ENCODE data around the gene ALDOA. TPM values are rescaled to one million over a fixed set of nuclear protein-coding genes. Genes with fewer than 3 reads are reported as not detected.

Gene ALDOA
- total and polyA plus RNA-seq, 4 donors: 265 to 1,371 (median 962) TPM

DNA sequence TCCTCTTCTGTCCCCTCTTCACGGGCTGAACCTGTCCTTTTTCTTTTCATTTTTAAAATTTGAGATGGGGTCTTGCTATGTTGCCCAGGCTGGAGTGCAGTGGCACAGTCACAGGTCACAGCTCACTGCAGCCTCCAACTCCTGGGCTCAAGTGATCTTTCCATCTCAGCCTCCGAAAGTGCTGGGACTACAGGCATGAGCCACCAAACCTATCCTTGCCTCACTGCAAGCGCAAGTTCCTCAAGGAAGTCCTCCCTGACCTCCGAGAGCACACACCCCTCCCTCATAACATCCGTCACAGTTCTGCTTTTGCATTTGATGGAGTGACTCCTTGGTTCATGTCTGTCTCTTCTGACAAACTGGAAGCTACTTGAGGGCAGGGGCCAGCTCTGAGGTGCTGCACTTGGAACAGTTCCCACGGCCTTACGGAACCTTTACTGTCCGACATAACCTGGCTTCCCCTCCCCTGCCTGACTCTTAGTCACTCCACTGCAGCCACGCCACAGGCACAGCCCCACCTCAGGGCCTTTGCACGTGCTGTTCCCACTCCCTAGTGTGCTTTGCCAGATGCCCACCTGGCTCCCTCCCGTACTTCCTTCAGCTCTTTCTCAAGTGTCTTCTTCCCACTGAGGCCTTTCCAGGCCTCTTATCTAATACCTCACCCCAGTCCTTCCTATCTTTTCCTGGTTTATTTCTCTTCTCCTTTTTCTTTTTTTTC, 21.8 kb downstream of the ALDOA start:
- DNase-seq: no peak

GRCh38 chr16:30088237-30088831, 22.8 kb downstream of the ALDOA start:
- Histone ChIP-seq H3K9ac (ENCODE audit: insufficient read depth in 1 of 2, low read length in 2 of 2) (no peak overlapping the region), H3K9me3 (ENCODE audit: control insufficient read depth in 4 of 4, insufficient read depth in 3 of 4, low read length in 3 of 4) (no peaks in the 10 kb centered on the region), H3K27me3 (ENCODE audit: control insufficient read depth in 3 of 3, insufficient read depth in 3 of 3, low read length in 2 of 3) (no peaks in the 10 kb centered on the region), H3K27ac (ENCODE audit: low read depth in 1 of 2, low read length in 1 of 2) (peak overlapping the region in 1 of 2 donors; percentile 11), H3K4me1 (ENCODE audit: control insufficient read depth in 5 of 5, insufficient read depth in 5 of 5, low read length in 5 of 5) (peaks cover 0 to 17% (median 3%) of the 10 kb centered on the region in 5 donors), H3K4me3 (no peak overlapping the region), H3K36me3 (ENCODE audit: control insufficient read depth in 4 of 4, insufficient read depth in 4 of 4, low read length in 4 of 4) (peaks cover 4 to 29% (median 14%) of the 10 kb centered on the region in 4 donors)
- ATAC-seq (ENCODE audit: insufficient read depth, low FRiP score) (no peak), DNase-seq (no peak)
- WGBS, 2 donors: 81 to 85% methylated on average over 10 of the region's 10 CpGs
- TF ChIP-seq, protein P1, sequence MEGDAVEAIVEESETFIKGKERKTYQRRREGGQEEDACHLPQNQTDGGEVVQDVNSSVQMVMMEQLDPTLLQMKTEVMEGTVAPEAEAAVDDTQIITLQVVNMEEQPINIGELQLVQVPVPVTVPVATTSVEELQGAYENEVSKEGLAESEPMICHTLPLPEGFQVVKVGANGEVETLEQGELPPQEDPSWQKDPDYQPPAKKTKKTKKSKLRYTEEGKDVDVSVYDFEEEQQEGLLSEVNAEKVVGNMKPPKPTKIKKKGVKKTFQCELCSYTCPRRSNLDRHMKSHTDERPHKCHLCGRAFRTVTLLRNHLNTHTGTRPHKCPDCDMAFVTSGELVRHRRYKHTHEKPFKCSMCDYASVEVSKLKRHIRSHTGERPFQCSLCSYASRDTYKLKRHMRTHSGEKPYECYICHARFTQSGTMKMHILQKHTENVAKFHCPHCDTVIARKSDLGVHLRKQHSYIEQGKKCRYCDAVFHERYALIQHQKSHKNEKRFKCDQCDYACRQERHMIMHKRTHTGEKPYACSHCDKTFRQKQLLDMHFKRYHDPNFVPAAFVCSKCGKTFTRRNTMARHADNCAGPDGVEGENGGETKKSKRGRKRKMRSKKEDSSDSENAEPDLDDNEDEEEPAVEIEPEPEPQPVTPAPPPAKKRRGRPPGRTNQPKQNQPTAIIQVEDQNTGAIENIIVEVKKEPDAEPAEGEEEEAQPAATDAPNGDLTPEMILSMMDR (IDR thresholded peaks at IDR 0.05; ENCODE audit: control extremely low read depth, extremely low read depth): no peak

More for the DNA sequence above, 21.8 kb downstream of the ALDOA start:
- H3K27ac ChIP-seq (ENCODE audit: low read depth in 1 of 2, low read length in 1 of 2): no peak overlapping the region
- WGBS, 2 donors: 70 to 82% methylated on average over 11 of the region's 11 CpGs
- no peaks in the 10 kb centered on the region for H3K27me3 ChIP-seq (ENCODE audit: control insufficient read depth in 3 of 3, insufficient read depth in 3 of 3, low read length in 2 of 3)
- H3K4me3 ChIP-seq: no peak overlapping the region
- H3K9me3 ChIP-seq (ENCODE audit: control insufficient read depth in 4 of 4, insufficient read depth in 3 of 4, low read length in 3 of 4): no peaks in the 10 kb centered on the region
- H3K9ac ChIP-seq (ENCODE audit: insufficient read depth in 1 of 2, low read length in 2 of 2): no peak overlapping the region
- H3K36me3 ChIP-seq (ENCODE audit: control insufficient read depth in 4 of 4, insufficient read depth in 4 of 4, low read length in 4 of 4): peaks cover 11 to 39% (median 22%) of the 10 kb centered on the region in 4 donors
- TF ChIP-seq, protein P1 (IDR thresholded peaks at IDR 0.05; ENCODE audit: control extremely low read depth, extremely low read depth): no peak
- ATAC-seq (ENCODE audit: insufficient read depth, low FRiP score): no peak
- H3K4me1 ChIP-seq (ENCODE audit: control insufficient read depth in 5 of 5, insufficient read depth in 5 of 5, low read length in 5 of 5): peaks cover 0 to 10% (median 3%) of the 10 kb centered on the region in 5 donors

GRCh38 chr16:30088832-30089624, 23.5 kb downstream of the ALDOA start:
- Histone ChIP-seq H3K27ac (ENCODE audit: low read depth in 1 of 2, low read length in 1 of 2) (no peak overlapping the region), H3K27me3 (ENCODE audit: control insufficient read depth in 3 of 3, insufficient read depth in 3 of 3, low read length in 2 of 3) (no peaks in the 10 kb centered on the region), H3K9me3 (ENCODE audit: control insufficient read depth in 4 of 4, insufficient read depth in 3 of 4, low read length in 3 of 4) (no peaks in the 10 kb centered on the region), H3K36me3 (ENCODE audit: control insufficient read depth in 4 of 4, insufficient read depth in 4 of 4, low read length in 4 of 4) (peaks cover 6 to 26% (median 11%) of the 10 kb centered on the region in 4 donors), H3K4me1 (ENCODE audit: control insufficient read depth in 5 of 5, insufficient read depth in 5 of 5, low read length in 5 of 5) (peaks cover 0 to 17% (median 3%) of the 10 kb centered on the region in 5 donors), H3K4me3 (no peak overlapping the region), H3K9ac (ENCODE audit: insufficient read depth in 1 of 2, low read length in 2 of 2) (no peak overlapping the region)
- ATAC-seq (ENCODE audit: insufficient read depth, low FRiP score) (no peak), DNase-seq (no peak)
- TF ChIP-seq, protein P1 (IDR thresholded peaks at IDR 0.05; ENCODE audit: control extremely low read depth, extremely low read depth): no peak
- WGBS, 2 donors: 84 to 95% methylated on average over 22 of the region's 22 CpGs
